GM12878 (cell line): ENCODE measurements around the gene GALNT12. TPM values are rescaled to one million over a fixed set of nuclear protein-coding genes. Genes with fewer than 3 reads are reported as not detected.

Experiments
- ATAC-seq: fragments of 200-7000 bp; cut with Tn5 transposase; 3 replicates; pipeline ENCODE4 v1.9.1; 2020; ENCODE audit warnings: mild to moderate bottlenecking, moderate library complexity
- BruUV-seq: library from RNA; stranded (reverse); fragments of 400-500 nt; replicated peaks from 2 replicates; lab custom pipeline; 2021; lab: Mats Ljungman, UMichigan
- CTCF ChIA-PET: fragments of 300-600 bp; sonication (Branson Sonifier 250); formaldehyde crosslinking; extraction: SDS; loops from one replicate; lab custom pipeline; 2021; ENCODE audit warnings: inconsistent platforms; lab: Yijun Ruan, JAX
- POLR2A ChIA-PET: fragments of 350-600 bp; formaldehyde crosslinking; extraction: SDS; loops from one replicate; lab custom pipeline; 2021; ENCODE audit warnings: inconsistent platforms; lab: Charles Lee
- RAD21 ChIA-PET: fragments of 300-600 bp; sonication (Branson Sonifier 250); formaldehyde crosslinking; loops from one replicate; lab custom pipeline; 2023; ENCODE audit warnings: antibody characterized with exemption; ENCODE audit not compliant: unreplicated experiment; lab: Charles Lee
- SMC1A ChIA-PET: fragments of 300-600 bp; sonication (Branson Sonifier 250); formaldehyde crosslinking; loops from one replicate; lab custom pipeline; 2023; ENCODE audit not compliant: unreplicated experiment, uncharacterized antibody; lab: Charles Lee
- DNase-seq: peaks from one replicate; pipeline ENCODE4 v3.0.0-alpha.2; 2011; ENCODE audit warnings: low read depth, low spot score
- FAIRE-seq: peaks from 3 replicates; lab custom pipeline; 2011; peaks lifted over from hg19 to GRCh38; lab: Jason Lieb, UNC
- H2AFZ ChIP-seq: 2 replicates; pipeline ENCODE4 v1.6.0; 2011; ENCODE audit warnings: low read depth, low read length, control low read depth; ENCODE audit not compliant: control insufficient read depth
- H3K27ac ChIP-seq: 2 replicates; pipeline ENCODE4 v1.5.1; 2011; ENCODE audit warnings: control low read depth; ENCODE audit not compliant: control insufficient read depth, insufficient read depth
- H3K27me3 ChIP-seq, 2 experiments: replicated peaks in 1 of 2; 2 replicates each; pipeline versions ENCODE4 v1.6.0 to v1.6.1; 2011; ENCODE audit warnings: low read length in 1 of 2; ENCODE audit not compliant: control insufficient read depth in 2 of 2, insufficient read depth in 2 of 2
- H3K36me3 ChIP-seq, 2 experiments: 2 replicates each; pipeline ENCODE4 v1.5.1; 2011; ENCODE audit warnings: low read length in 1 of 2; ENCODE audit not compliant: control insufficient read depth in 2 of 2, insufficient read depth in 2 of 2
- H3K4me1 ChIP-seq: 2 replicates; pipeline ENCODE4 v1.6.1; 2011; ENCODE audit warnings: mild to moderate bottlenecking, low read length, moderate library complexity, mixed read lengths; ENCODE audit not compliant: control insufficient read depth, insufficient read depth
- H3K4me2 ChIP-seq: 2 replicates; pipeline ENCODE4 v1.6.0; 2011; ENCODE audit warnings: control low read depth; ENCODE audit not compliant: control insufficient read depth, insufficient read depth
- H3K4me3 ChIP-seq: fragments of 200-600 bp; sonication (generic); 2 replicates; pipeline ENCODE4 v1.5.1; 2016
- H3K79me2 ChIP-seq: 2 replicates; pipeline ENCODE4 v1.6.0; 2011; ENCODE audit warnings: low read length; ENCODE audit not compliant: control insufficient read depth, insufficient read depth
- H3K9ac ChIP-seq: 2 replicates; pipeline ENCODE4 v1.8.0; 2011; ENCODE audit warnings: low read length, control low read depth, mixed read lengths; ENCODE audit not compliant: control insufficient read depth, insufficient read depth
- H3K9me3 ChIP-seq: replicated peaks from 3 replicates; pipeline ENCODE4 v1.5.1; 2011; ENCODE audit warnings: mild to moderate bottlenecking, low read length; ENCODE audit not compliant: control insufficient read depth, insufficient read depth
- H4K20me1 ChIP-seq: 2 replicates; pipeline ENCODE4 v1.6.0; 2011; ENCODE audit not compliant: control insufficient read depth, insufficient read depth
- BACH1 ChIP-seq: fragments of 450-650 bp; IDR thresholded peaks from 2 replicates; pipeline ENCODE4 v1.6.1; 2017; ENCODE audit warnings: mild to moderate bottlenecking, borderline replicate concordance
- DPF2 ChIP-seq: fragments of 450-650 bp; IDR thresholded peaks from 2 replicates; pipeline ENCODE4 v1.6.1; 2017; ENCODE audit warnings: mild to moderate bottlenecking
- HCFC1 ChIP-seq: fragments of 150-350 bp; IDR thresholded peaks from 2 replicates; pipeline ENCODE4 v1.6.1; 2014; ENCODE audit warnings: low read length
- MAX ChIP-seq: IDR thresholded peaks from 2 replicates; pipeline ENCODE4 v1.6.1; 2012; ENCODE audit warnings: low read depth, low read length, improper control_type of control experiment
- MEF2A ChIP-seq: IDR thresholded peaks from 2 replicates; pipeline ENCODE4 v1.6.1; 2011; ENCODE audit warnings: low read depth, mild to moderate bottlenecking, low read length, moderate library complexity; ENCODE audit not compliant: insufficient read depth
- NR2C2 ChIP-seq: IDR thresholded peaks from 2 replicates; pipeline ENCODE4 v1.6.1; 2011; ENCODE audit warnings: borderline replicate concordance, low read depth; ENCODE audit not compliant: control insufficient read depth, insufficient read length
- PRDM15 ChIP-seq: fragments of 450-650 bp; formaldehyde crosslinking; IDR thresholded peaks from 2 replicates; pipeline ENCODE4 v1.4.0; 2020; ENCODE audit warnings: mild to moderate bottlenecking, moderate library complexity
- SUZ12 ChIP-seq: fragments of 200-600 bp; sonication (generic); IDR thresholded peaks from one replicate; pipeline ENCODE4 v1.6.1; 2018; ENCODE audit warnings: antibody characterized with exemption, mild to moderate bottlenecking; ENCODE audit not compliant: unreplicated experiment
- USF1 ChIP-seq: IDR thresholded peaks from 2 replicates; pipeline ENCODE4 v1.6.1; 2011; ENCODE audit warnings: borderline replicate concordance, low read depth, mild to moderate bottlenecking, moderate library complexity, mixed read lengths, low read length; ENCODE audit not compliant: insufficient read depth; ENCODE audit errors: extremely low read length
- WGBS: methylation state at CpG from one replicate; pipeline ENCODE4 v1.1.6; 2016; ENCODE audit warnings: low lambda C conversion rate; ENCODE audit not compliant: insufficient replicate concordance, insufficient coverage; ENCODE audit errors: missing lambda C conversion rate; 5-methylcytosine and 5-hydroxymethylcytosine counted together
- in situ Hi-C: fragments of 300-500 bp; cut with MboI; formaldehyde crosslinking; loops from 9 replicates; pipeline ENCODE4 v1.14.3; 2018; ENCODE audit warnings: mixed read lengths
- intact Hi-C: fragments of 100-400 bp; cut with micrococcal nuclease; formaldehyde crosslinking; loops from one replicate; pipeline ENCODE4 v1.14.2; 2022; ENCODE audit not compliant: unreplicated experiment
- polyA plus RNA-seq, 11 experiments: library from polyadenylated mRNA; depleted of rRNA in 4 of 11; unstranded in 6 of 11; stranded (reverse) in 5 of 11; fragments of >200 nt; fragmentation: Nextera tagmentation in 4 of 11; fragmentation: Illumina TruSeq in 1 of 11; extraction: Ambion mirVana in 4 of 11; extraction: Trizol in 1 of 11; gene quantifications; 1 replicate in 1 of 11; 2 replicates in 10 of 11; pipeline versions ENCODE4 v1.2.1 to v1.2.3, GENCODE V29; 2011 to 2016; ENCODE audit warnings: inconsistent platforms in 2 of 11, missing spikeins in 2 of 11, low read depth in 1 of 11
- total RNA-seq, 4 experiments: library from RNA; depleted of rRNA in 3 of 4; stranded (reverse); fragments of >200 nt in 3 of 4; fragmentation: Illumina TruSeq in 1 of 4; extraction: Trizol in 1 of 4; gene quantifications; 2 replicates each; pipeline versions ENCODE4 v1.2.1 to v1.2.3, GENCODE V29; 2013 to 2021

GALNT12 gene
- total and polyA plus RNA-seq, 10 of the 15 experiments (the other 5 are each of a cell fraction or from before 2014, with no cell fraction given): 0.13 to 5.3 (median 3.2) TPM

- TF ChIP-seq USF1 (no peak), MEF2A (no peak), BACH1 (no peak), MAX (no peak)
- TF ChIP-seq, all 136 proteins: peak for 0
These were observed 59.1 kb downstream of the GALNT12 start (continued) for GRCh38 chr9:98866435-98867102.

- Histone ChIP-seq H3K36me3 (no peaks in the 10 kb centered on the region), H3K9ac (no peak overlapping the region), H3K27ac (no peak overlapping the region), H2AFZ (no peak overlapping the region), H3K27me3 (peaks cover 1 to 5% of the 10 kb centered on the region in 2 experiments; a peak in 1 of 4 replicates), H3K9me3 (no peaks in the 10 kb centered on the region; the same call in 2 of the 3 replicates), H3K4me2 (no peak overlapping the region), H3K4me3 (no peak overlapping the region), H4K20me1 (no peaks in the 10 kb centered on the region), H3K79me2 (no peaks in the 10 kb centered on the region), H3K4me1 (no peaks in the 10 kb centered on the region)
- TF ChIP-seq SUZ12: no peak
- TF ChIP-seq PRDM15 (CRISPR knock-in tag): no peak
- TF ChIP-seq DPF2: no peak
- no peak for TF ChIP-seq NR2C2
- no peak for TF ChIP-seq HCFC1
- POLR2A ChIA-PET: no interaction called here
- intact Hi-C loops (no loop called here), in situ Hi-C loops (no loop called here)
- BruUV-seq: no TSS peak
- SMC1A ChIA-PET: no interaction called here
- 0% methylated on average over 1 of the region's 1 CpG for WGBS
- no peak for ATAC-seq
- no peak for DNase-seq
- CTCF ChIA-PET: no interaction called here
- RAD21 ChIA-PET: no interaction called here
- no peak for FAIRE-seq
These were observed 59.6 kb downstream of the GALNT12 start for GRCh38 chr9:98867103-98867428.
